K562 (cell line): ENCODE data around the gene EYA4. TPM values are rescaled to one million over a fixed set of nuclear protein-coding genes. Genes with fewer than 3 reads are reported as not detected.

Source experiments
- ATAC-seq: fragments of 200-7000 bp; cut with Tn5 transposase; 3 replicates; pipeline ENCODE4 v1.9.1; 2020; ENCODE audit warnings: moderate library complexity
- BruUV-seq: library from RNA; stranded (reverse); fragments of 400-500 nt; replicated peaks from 2 replicates; lab custom pipeline; 2021; lab: Mats Ljungman, UMichigan
- CTCF ChIA-PET: fragments of 300-600 bp; formaldehyde crosslinking; extraction: SDS; loops from one replicate; lab custom pipeline; 2021; ENCODE audit warnings: low intra/inter-chr PET ratio; lab: Yijun Ruan, JAX
- POLR2A ChIA-PET: fragments of 300-600, 350-650 bp; sonication (Branson Sonifier 250); formaldehyde crosslinking; extraction: SDS; loops from one replicate; lab custom pipeline; 2021; ENCODE audit warnings: antibody characterized with exemption, inconsistent platforms; lab: Yijun Ruan, JAX
- DNase-seq, 4 experiments: peaks; one replicate each; pipeline versions ENCODE4 v3.0.0 to v3.0.0-alpha.2; 2011 to 2018; ENCODE audit warnings: low spot score in 3 of 4, mixed read lengths in 3 of 4; ENCODE audit errors: extremely low read depth in 1 of 4
- FAIRE-seq: peaks from 2 replicates; lab custom pipeline; 2011; peaks lifted over from hg19 to GRCh38; lab: Jason Lieb, UNC
- H2AFZ ChIP-seq: 2 replicates; pipeline ENCODE4 v1.6.0; 2011; ENCODE audit warnings: low read depth, low read length, control low read depth, inconsistent platforms
- H3K27ac ChIP-seq: fragments of 200-600 bp; 3 replicates; pipeline ENCODE4 v1.8.0; 2011; ENCODE audit warnings: low read depth, mild to moderate bottlenecking, control low read depth, inconsistent platforms, low read length, moderate library complexity, mixed read lengths; ENCODE audit errors: extremely low read depth
- H3K27me3 ChIP-seq, 2 experiments: fragments of 300-600 bp in 1 of 2; 2 replicates in 1 of 2; 3 replicates in 1 of 2; pipeline versions ENCODE4 v1.6.0 to v1.8.0; 2011; ENCODE audit warnings: inconsistent platforms in 2 of 2, low read length in 2 of 2, mild to moderate bottlenecking in 1 of 2, mixed read lengths in 1 of 2, moderate library complexity in 1 of 2; ENCODE audit not compliant: control insufficient read depth in 2 of 2, insufficient read depth in 2 of 2
- H3K36me3 ChIP-seq: fragments of 300-600 bp; 3 replicates; pipeline ENCODE4 v1.8.0; 2011; ENCODE audit warnings: mild to moderate bottlenecking, low read length, inconsistent platforms; ENCODE audit not compliant: control insufficient read depth, insufficient read depth
- H3K4me1 ChIP-seq, 2 experiments: fragments of 200-600 bp in 1 of 2; replicated peaks in 1 of 2; 2 replicates in 1 of 2; 3 replicates in 1 of 2; pipeline versions ENCODE4 v1.5.1 to v1.8.0; 2011; ENCODE audit warnings: inconsistent platforms in 2 of 2, low read length in 2 of 2, mild to moderate bottlenecking in 1 of 2, mixed read lengths in 1 of 2, moderate library complexity in 1 of 2; ENCODE audit not compliant: control insufficient read depth in 2 of 2, insufficient read depth in 2 of 2
- H3K4me2 ChIP-seq: 2 replicates; pipeline ENCODE4 v1.6.1; 2011; ENCODE audit warnings: low read length, control low read depth, inconsistent platforms, mixed read lengths; ENCODE audit not compliant: insufficient read depth
- H3K4me3 ChIP-seq: fragments of 200-600 bp; sonication (generic), shearing (Covaris generic); 2 replicates; pipeline ENCODE4 v1.5.1; 2016; ENCODE audit warnings: control low read depth, inconsistent platforms
- H3K79me2 ChIP-seq: fragments of 200-600 bp; 3 replicates; pipeline ENCODE4 v1.8.0; 2011; ENCODE audit warnings: low read length, inconsistent platforms; ENCODE audit not compliant: control insufficient read depth, insufficient read depth
- H3K9ac ChIP-seq, 2 experiments: 2 replicates each; pipeline versions ENCODE4 v1.6.0 to v1.6.1; 2011; ENCODE audit warnings: low read depth in 2 of 2, low read length in 2 of 2, control low read depth in 1 of 2, inconsistent platforms in 1 of 2, mild to moderate bottlenecking in 1 of 2, mixed read lengths in 1 of 2; ENCODE audit not compliant: insufficient read depth in 1 of 2
- H3K9me1 ChIP-seq: one replicate; pipeline ENCODE4 v1.6.0; 2011; ENCODE audit warnings: inconsistent platforms, mild to moderate bottlenecking, low read length, moderate library complexity; ENCODE audit not compliant: control insufficient read depth, insufficient read depth
- H3K9me3 ChIP-seq: replicated peaks from 2 replicates; pipeline ENCODE4 v1.5.1; 2011; ENCODE audit warnings: low read depth, low read length, inconsistent platforms; ENCODE audit not compliant: control insufficient read depth, insufficient read depth
- H4K20me1 ChIP-seq: replicated peaks from 2 replicates; pipeline ENCODE4 v1.6.1; 2011; ENCODE audit warnings: low read length, inconsistent platforms, mixed read lengths; ENCODE audit not compliant: control insufficient read depth, insufficient read depth
- BRCA1 ChIP-seq, 2 experiments: fragments of 450-650 bp in 1 of 2; sonication (generic) in 1 of 2; formaldehyde crosslinking in 1 of 2; IDR thresholded peaks; 2 replicates each; pipeline versions ENCODE4 v1.5.0 to v1.6.1; 2017 to 2020; ENCODE audit warnings: mild to moderate bottlenecking in 1 of 2, missing genetic modification reagents in 1 of 2
- MCM5 ChIP-seq: fragments of 450-650 bp; IDR thresholded peaks from 2 replicates; pipeline ENCODE4 v1.6.1; 2016; ENCODE audit warnings: low read depth
- MYBL2 ChIP-seq, 2 experiments: fragments of 450-650 bp in 1 of 2; sonication (generic) in 1 of 2; formaldehyde crosslinking in 1 of 2; IDR thresholded peaks; 2 replicates each; pipeline versions ENCODE4 v1.6.1 to v1.8.1; 2017 to 2022; ENCODE audit warnings: borderline replicate concordance in 1 of 2, inconsistent platforms in 1 of 2, low read depth in 1 of 2, mild to moderate bottlenecking in 1 of 2, missing genetic modification reagents in 1 of 2, moderate library complexity in 1 of 2
- RFX7 ChIP-seq: fragments of 250-450 bp; sonication (Bioruptor Pico); IDR thresholded peaks from 2 replicates; pipeline ENCODE4 v1.5.1; 2021; ENCODE audit warnings: mild to moderate bottlenecking
- VEZF1 ChIP-seq: fragments of 200-800 bp; sonication (Bioruptor generic); IDR thresholded peaks from 2 replicates; pipeline ENCODE4 v1.6.1; 2017; ENCODE audit warnings: missing genetic modification characterization, missing compliant biosample characterization
- YBX1 ChIP-seq: fragments of 450-650 bp; IDR thresholded peaks from 2 replicates; pipeline ENCODE4 v1.7.1; 2016; ENCODE audit warnings: mild to moderate bottlenecking
- ZNF224 ChIP-seq: sonication (generic); formaldehyde crosslinking; IDR thresholded peaks from 2 replicates; pipeline ENCODE4 v1.8.0; 2022; ENCODE audit warnings: mild to moderate bottlenecking, missing genetic modification reagents
- ZNF232 ChIP-seq: sonication (generic); formaldehyde crosslinking; IDR thresholded peaks from 2 replicates; pipeline ENCODE4 v1.8.0; 2022; ENCODE audit warnings: mild to moderate bottlenecking, missing genetic modification reagents
- ZNF644 ChIP-seq: fragments of 200-800 bp; sonication (Bioruptor generic); IDR thresholded peaks from 2 replicates; pipeline ENCODE4 v1.6.1; 2016; ENCODE audit warnings: low read depth, missing genetic modification characterization, missing compliant biosample characterization
- ZNF778 ChIP-seq: fragments of 450-650 bp; formaldehyde crosslinking; IDR thresholded peaks from 2 replicates; pipeline ENCODE4 v1.4.0; 2020; ENCODE audit warnings: mild to moderate bottlenecking, moderate library complexity
- WGBS: fragments of 100-300 bp; shearing (Covaris generic); methylation state at CpG from one replicate; pipeline ENCODE4 v1.1.6; 2016; ENCODE audit warnings: low coverage, mixed read lengths; ENCODE audit not compliant: insufficient coverage; ENCODE audit errors: missing lambda C conversion rate; 5-methylcytosine and 5-hydroxymethylcytosine counted together
- in situ Hi-C: fragments of 300-500 bp; cut with MboI; formaldehyde crosslinking; loops from 4 replicates; pipeline ENCODE4 v1.15.0; 2018; ENCODE audit warnings: inconsistent platforms, mixed read lengths
- intact Hi-C: fragments of 100-400 bp; cut with micrococcal nuclease; formaldehyde crosslinking; loops from 2 replicates; pipeline ENCODE4 v1.14.2; 2022
- polyA plus RNA-seq, 8 experiments: library from polyadenylated mRNA; depleted of rRNA in 4 of 8; stranded (reverse) in 5 of 8; unstranded in 3 of 8; fragments of >200 nt; fragmentation: Nextera tagmentation in 2 of 8; fragmentation: Illumina TruSeq in 1 of 8; extraction: Ambion mirVana in 2 of 8; extraction: Trizol in 1 of 8; gene quantifications; 2 replicates each; pipeline versions ENCODE4 v1.2.1 to v1.2.3, GENCODE V29; 2011 to 2014; ENCODE audit warnings: inconsistent platforms in 1 of 8, missing spikeins in 1 of 8
- total RNA-seq, 7 experiments: library from RNA; depleted of rRNA in 6 of 7; stranded (reverse); fragments of >200 nt in 6 of 7; fragmentation: Illumina TruSeq in 2 of 7; extraction: Trizol in 2 of 7; gene quantifications; 2 replicates each; pipeline versions ENCODE4 v1.2.1 to v1.2.3, GENCODE V29; 2011 to 2021; ENCODE audit warnings: low replicate concordance in 1 of 7

Gene EYA4
- total and polyA plus RNA-seq, 9 of the 15 experiments (the other 6 are each of a cell fraction or from before 2014, with no cell fraction given): 0.03 to 0.04 TPM; not detected in 7

GRCh38 chr6:133326584-133326983, 85.4 kb downstream of the EYA4 start:
- no peak for ATAC-seq
- no TSS peak for BruUV-seq
- ChIA-PET CTCF (no interaction called here), POLR2A (no interaction called here)
- no peak overlapping the region for H3K9ac ChIP-seq
- no peaks in the 10 kb centered on the region for H3K9me3 ChIP-seq
- no peaks in the 10 kb centered on the region for H4K20me1 ChIP-seq
- H3K9me1 ChIP-seq: no peaks in the 10 kb centered on the region
- no peak for FAIRE-seq
- no peak overlapping the region for H3K4me3 ChIP-seq
- no peak for TF ChIP-seq MYBL2 (IDR thresholded peaks at IDR 0.05; ENCODE audit: low read depth)
- no peak for TF ChIP-seq MYBL2 (CRISPR knock-in tag; IDR thresholded peaks at IDR 0.05; ENCODE audit: borderline replicate concordance)
- TF ChIP-seq YBX1: no peak
- H3K4me1 ChIP-seq: no peaks in the 10 kb centered on the region
- 1% methylated on average over 8 of the region's 9 CpGs for WGBS
- H2AFZ ChIP-seq: no peak overlapping the region
- no peaks in the 10 kb centered on the region for H3K27me3 ChIP-seq
- H3K4me2 ChIP-seq: no peak overlapping the region
- H3K27ac ChIP-seq: no peak overlapping the region
- intact Hi-C loops (no loop called here), in situ Hi-C loops (no loop called here)
- H3K36me3 ChIP-seq: no peaks in the 10 kb centered on the region
- H3K79me2 ChIP-seq: no peaks in the 10 kb centered on the region
- no peak for DNase-seq

GRCh38 chr6:133333852-133334251, 92.7 kb downstream of the EYA4 start:
- ChIA-PET POLR2A (no interaction called here), CTCF (no interaction called here)
- DNase-seq (no peak), FAIRE-seq (no peak), ATAC-seq (no peak)
- H3K4me2 ChIP-seq: no peak overlapping the region
- no peaks in the 10 kb centered on the region for H3K36me3 ChIP-seq
- BruUV-seq: no TSS peak
- no peaks in the 10 kb centered on the region for H4K20me1 ChIP-seq
- no peak overlapping the region for H2AFZ ChIP-seq
- 0% methylated on average over 3 of the region's 3 CpGs for WGBS
- no peaks in the 10 kb centered on the region for H3K4me1 ChIP-seq
- no peak overlapping the region for H3K27ac ChIP-seq
- no peaks in the 10 kb centered on the region for H3K79me2 ChIP-seq
- H3K9me1 ChIP-seq: no peaks in the 10 kb centered on the region
- H3K27me3 ChIP-seq: no peaks in the 10 kb centered on the region
- no peak overlapping the region for H3K4me3 ChIP-seq
- intact Hi-C loops (no loop called here), in situ Hi-C loops (no loop called here)
- H3K9me3 ChIP-seq: no peaks in the 10 kb centered on the region; the same call in 1 of the 2 replicates
- no peak overlapping the region for H3K9ac ChIP-seq
- TF ChIP-seq BRCA1 (IDR thresholded peaks at IDR 0.05) (no peak), BRCA1 (CRISPR knock-in tag; IDR thresholded peaks at IDR 0.05) (no peak), ZNF778 (CRISPR knock-in tag) (no peak), VEZF1 (CRISPR knock-in tag) (no peak), ZNF644 (tag) (no peak), ZNF224 (no peak), MCM5 (no peak), RFX7 (CRISPR knock-in tag) (no peak), ZNF232 (no peak)
